OCI-LY7 (cell line): ENCODE data around the gene APOO.

ENCODE experiments used
- EZH2phosphoT487 ChIP-seq: fragments of 200-600 bp; sonication (generic); IDR thresholded peaks from 2 replicates; pipeline ENCODE4 v1.6.1; 2018; ENCODE audit warnings: low read depth, borderline replicate concordance, mild to moderate bottlenecking, mixed run types, antibody characterized with exemption, low read length, moderate library complexity, mixed read lengths
- TF ChIP-seq, protein P1 (sequence below): fragments of 200-600 bp; sonication (generic); conservative IDR thresholded peaks from 2 replicates; pipeline ENCODE4 v1.5.1; 2014; ENCODE audit warnings: mild to moderate bottlenecking, antibody characterized with exemption, low read length, moderate library complexity, mixed read lengths

DNA sequence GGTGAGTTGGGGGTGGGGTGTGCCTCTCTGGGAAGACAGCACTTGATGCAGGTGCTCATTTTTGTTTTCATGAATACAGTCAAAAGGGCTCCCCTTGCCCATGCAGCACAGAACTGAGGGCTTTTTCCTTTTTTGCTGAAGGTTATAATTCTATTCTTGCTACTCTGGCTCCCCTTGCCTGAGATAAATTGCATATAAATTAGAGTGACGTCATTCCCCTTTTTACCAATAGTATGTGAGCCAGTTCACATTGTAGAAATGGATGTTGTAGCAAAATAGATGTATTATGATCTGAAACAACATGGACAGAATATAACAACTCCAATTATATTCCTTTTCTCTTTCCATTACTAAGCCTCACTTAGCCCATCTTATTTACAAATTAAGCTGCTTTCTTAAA, 28.4 kb upstream of the APOO start:
- TF ChIP-seq, protein P1, sequence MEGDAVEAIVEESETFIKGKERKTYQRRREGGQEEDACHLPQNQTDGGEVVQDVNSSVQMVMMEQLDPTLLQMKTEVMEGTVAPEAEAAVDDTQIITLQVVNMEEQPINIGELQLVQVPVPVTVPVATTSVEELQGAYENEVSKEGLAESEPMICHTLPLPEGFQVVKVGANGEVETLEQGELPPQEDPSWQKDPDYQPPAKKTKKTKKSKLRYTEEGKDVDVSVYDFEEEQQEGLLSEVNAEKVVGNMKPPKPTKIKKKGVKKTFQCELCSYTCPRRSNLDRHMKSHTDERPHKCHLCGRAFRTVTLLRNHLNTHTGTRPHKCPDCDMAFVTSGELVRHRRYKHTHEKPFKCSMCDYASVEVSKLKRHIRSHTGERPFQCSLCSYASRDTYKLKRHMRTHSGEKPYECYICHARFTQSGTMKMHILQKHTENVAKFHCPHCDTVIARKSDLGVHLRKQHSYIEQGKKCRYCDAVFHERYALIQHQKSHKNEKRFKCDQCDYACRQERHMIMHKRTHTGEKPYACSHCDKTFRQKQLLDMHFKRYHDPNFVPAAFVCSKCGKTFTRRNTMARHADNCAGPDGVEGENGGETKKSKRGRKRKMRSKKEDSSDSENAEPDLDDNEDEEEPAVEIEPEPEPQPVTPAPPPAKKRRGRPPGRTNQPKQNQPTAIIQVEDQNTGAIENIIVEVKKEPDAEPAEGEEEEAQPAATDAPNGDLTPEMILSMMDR, result no peak
- no peak for TF ChIP-seq EZH2phosphoT487
